ENCODE results near the gene PRICKLE2.

- TF ChIP-seq TAF1 (IDR thresholded peaks at IDR 0.05; ENCODE audit: borderline replicate concordance, insufficient read depth, low read length) = no peak
- TF ChIP-seq REST (IDR thresholded peaks at IDR 0.05; ENCODE audit: insufficient read depth in 1 of 2, low read depth in 2 of 2, low read length in 2 of 2) = no peak
- TF ChIP-seq POLR2AphosphoS5 (IDR thresholded peaks at IDR 0.05; ENCODE audit: low read depth, low read length) = no peak
- no peak for TF ChIP-seq SIN3A (IDR thresholded peaks at IDR 0.05; ENCODE audit: borderline replicate concordance, insufficient read depth, low read length)
Measured at GRCh38 chr3:64225695-64226499, 631 bp upstream of the PRICKLE2 start.

Measured in PFSK-1 (cell line).